Stimulated activated CD8-positive, alpha-beta memory T cell treated with anti-CD3 and anti-CD28 coated beads, Interleukin-15, amount 100 ng/mL, for 24 hours (primary cell): ENCODE results near the gene C4orf17.

Experiments
- DNase-seq: peaks from one replicate; pipeline ENCODE4 v3.0.0-alpha.2; 2020; ENCODE audit warnings: low read depth

Gene C4orf17

DNA sequence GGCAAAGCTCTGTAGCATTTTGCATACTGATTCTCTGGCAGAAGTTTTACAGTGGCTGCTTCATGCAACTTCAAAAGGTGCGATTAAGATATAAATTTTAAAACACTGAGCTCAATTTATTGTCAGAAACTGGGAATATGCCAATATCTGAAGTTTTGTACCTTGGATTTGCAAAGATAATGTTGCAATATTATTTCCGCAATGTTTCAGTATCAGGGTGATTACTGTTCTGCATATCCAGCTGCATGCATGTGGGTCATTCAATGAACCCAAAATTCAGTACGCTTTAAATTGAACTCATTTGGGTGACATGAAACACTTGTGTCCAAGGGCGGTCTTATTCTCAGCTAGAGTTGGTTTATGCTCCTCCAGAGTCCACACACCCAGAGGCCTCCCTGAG lies 26.9 kb downstream of the C4orf17 start:
- DNase-seq, result no peak

DNA sequence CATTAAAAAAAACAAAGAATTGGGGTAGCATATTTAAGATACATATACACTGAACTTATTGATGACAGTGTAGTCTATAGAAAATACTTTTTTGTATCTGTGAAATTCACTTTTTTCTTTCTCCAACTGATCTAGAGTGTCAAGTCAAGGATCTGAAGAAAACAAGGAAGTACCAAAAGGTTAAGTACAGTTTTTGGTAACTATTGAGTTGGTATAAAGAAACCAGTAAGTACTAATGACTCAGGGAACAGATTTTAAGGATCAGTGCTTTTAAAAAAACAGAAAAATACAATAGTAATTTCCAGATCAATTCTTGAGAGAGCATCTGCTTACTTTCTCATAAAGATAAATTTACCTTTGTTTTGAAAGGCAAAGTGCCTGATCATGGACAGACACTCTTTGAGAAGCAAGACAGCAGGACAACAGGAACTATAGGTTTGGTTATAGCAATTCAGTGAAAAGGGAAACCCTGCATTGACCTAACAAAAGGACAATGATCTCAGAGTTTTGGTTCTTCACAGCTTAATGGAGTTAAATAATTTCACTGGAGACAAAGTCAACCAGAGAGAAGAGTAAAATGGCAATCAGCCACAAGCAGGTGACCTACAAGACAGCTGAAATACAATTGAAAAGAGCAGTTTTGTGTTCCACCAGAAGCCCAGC lies 29.6 kb downstream of the C4orf17 start:
- no peak for DNase-seq

DNA sequence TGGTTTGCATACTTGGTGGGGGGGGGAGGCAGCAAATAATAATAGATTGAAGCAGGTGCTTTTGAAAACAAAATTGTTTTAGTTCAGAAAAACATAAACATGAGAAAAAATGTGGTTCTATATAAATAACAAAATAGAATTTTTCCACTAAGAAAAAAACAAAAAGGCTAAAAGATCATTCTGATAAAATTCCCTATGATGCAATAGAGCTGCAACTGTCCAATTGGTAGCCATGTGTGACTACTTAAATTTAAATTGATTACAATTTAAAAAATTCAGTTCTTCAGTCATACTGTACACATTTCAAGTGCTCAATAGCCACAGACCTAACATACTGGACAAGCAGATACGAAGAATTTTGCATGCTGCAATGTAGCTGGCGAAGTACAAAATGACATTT lies 42.1 kb downstream of the C4orf17 start:
- no peak for DNase-seq

DNA sequence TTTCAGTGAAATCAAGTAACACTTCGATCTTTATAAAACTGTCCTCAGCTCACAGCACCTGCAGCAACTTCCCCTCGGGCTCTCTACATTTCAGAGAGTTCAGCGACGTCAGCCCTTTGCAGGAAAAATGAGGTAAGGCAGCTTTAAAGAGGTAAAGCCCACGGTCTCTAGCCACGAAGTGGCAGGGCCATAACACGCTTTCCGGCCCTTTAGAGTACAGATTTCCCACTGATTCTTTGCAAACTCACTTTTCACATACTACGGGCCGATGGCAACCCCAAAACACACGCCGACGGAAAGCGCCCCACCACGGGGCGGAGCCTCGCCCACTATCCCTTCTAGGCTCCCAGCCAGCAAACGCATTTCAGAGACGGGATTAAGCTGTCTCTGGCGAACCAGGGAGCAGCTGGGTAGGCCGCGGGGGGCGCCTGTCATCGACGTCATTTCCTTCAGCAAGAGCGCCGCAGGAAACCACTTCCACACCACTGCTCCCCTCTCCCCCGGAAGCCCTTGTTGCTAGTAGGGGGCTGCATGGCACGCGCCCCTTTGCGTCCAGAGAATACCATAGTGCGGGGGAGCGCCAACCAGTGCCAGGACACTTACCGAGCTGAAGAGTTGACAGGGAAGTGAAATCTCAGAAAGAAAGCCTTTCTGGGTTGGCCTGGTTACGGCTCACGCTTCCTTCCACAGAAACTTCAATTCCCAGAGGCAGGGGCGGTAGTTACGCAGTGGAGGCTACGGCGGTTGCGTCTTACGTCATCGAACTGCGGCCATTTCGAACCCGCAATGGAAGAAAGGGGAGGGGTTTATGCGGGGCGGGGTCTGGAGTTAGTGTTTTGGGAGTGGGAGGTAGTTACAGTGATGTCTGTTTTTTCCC lies 52.7 kb downstream of the C4orf17 start, which contains the start of gene TRMT10A:
TRMT10A (minus strand) TSS at position 730 of the 877 bp plus-strand sequence. CDS start 4,701 bp downstream, outside the sequence.
- DNase-seq, result peak; percentile 87

DNA sequence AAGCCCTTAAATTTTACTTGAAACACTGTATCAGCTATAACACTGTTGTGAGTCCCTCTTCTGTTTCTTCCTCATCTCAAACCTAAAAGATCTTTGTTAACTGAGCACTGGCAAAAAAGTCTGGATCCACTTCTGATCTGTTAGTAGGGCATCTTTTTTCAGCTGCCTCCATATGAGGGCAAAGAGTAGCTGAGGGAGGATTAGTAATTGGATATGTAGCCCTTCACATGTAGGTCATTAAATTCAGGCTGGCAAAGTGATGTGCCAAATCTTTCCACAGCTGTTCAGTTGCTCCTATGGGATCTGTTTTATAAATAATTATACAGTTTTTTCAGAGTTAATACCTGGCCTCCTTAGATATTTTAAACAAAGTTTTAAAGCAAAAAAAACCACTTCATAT lies 54.1 kb downstream of the C4orf17 start:
- no peak for DNase-seq

DNA sequence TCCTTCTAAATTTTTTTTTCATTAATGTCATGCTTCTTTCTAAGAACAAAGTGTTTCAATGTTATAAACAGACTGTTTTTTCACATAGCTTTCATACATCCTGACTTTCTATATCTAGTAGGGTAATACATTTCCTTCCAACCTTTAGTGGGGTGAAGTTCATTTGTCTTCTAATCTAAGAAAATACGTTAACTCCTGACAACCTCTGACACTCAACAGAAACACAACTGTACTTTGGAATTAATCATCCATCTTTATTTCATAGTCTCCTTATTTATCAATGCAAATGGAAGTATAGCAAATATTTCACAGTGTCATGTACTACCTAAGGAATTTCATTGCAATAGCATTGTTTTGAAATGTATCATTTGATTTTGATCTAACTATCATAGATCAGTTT lies 61.1 kb downstream of the C4orf17 start:
- no peak for DNase-seq

DNA sequence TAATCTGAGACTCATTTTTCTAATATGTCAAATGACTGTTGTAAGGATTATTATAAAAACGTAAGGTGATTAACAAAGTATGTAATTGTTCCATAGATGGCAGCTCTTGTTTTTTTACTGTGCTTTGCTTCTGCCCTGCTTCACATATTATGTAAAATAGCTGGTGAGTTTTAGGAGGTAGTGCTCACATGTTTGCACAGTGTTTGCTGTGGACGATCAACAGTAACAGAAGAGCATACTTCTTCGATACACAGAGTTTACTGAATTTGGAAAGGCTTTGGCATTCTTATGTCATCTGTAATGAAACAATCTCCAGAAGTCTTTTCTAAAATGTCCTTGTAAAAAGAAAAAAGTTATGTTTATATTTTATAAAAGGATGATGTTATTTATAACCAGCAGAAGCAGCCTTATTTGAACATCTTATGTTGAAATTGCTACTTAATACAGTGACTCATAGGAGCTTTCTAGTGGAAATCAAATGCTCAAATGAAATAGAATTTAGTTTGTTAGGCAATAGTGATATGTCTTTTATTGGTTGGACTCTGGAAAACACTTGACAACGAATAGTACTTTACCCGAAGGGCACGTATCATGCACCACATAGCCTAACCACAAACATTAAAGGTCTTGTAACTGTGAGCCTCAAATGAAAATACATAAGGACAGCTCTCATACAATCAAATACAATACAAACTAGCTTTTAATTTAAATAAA lies 61.9 kb downstream of the C4orf17 start:
- DNase-seq, result no peak

DNA sequence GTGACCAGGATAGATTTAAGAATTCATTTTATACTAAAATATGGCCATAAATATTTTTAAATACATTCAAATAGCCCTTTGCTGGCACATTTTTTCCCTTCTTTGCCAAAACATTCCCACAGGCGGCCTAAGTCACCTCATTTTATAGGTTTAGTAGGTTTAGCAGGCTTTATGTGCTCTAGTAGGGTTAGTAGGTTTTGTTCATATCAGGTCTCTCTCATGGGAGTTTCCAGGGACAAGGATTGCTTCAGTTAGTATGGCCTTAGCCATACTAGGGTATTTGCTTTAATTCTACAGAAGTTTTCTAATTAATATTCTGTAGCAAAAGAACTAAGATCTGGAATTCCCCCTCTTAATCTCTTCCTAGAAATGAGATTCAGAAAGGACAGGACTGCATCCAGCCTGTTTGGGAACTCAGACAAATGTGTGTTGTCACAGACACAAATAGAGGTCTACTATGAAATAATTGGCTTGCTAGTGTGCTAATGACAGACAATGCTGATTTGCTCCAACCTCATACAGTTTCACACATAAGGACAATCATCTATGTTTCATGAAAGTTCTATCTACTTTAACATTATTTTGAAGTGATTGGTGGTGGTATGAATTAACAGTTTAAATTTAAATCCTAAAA lies 63.0 kb downstream of the C4orf17 start:
- no peak for DNase-seq

DNA sequence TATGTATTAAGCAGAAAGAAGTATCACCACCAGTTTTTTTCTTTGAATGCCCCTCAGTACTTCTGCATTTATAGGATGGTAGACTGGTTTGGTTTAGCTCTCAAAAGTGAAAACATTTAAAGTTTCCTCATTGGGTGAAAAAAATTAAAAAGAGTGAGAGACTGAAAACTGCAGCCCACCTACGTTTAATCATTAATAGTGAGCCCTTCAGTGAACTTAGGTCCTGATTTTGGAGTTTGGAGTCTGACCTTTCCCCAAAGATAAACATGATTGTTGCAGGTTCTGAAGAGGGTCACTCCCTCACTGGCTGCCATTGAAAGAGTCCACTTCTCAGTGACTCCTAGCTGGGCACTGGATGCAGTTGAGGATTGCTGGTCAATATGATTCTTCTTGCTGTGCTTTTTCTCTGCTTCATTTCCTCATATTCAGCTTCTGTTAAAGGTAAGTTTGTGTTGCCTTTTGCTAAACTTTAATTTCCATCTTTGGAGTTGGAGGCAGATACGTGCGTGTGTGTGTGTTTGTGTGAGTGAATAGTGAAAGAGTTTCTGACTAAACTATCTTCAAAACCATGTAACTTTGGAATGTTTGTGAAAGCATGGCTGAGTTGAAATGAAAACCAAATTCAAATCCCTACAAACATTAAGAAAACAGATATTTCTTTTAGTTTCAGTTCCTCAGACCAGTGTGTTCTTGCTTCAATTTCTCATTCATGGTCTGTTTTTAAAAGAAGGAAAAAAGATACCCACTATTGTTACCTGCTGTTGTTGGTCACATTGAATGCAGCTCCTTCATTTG lies 63.9 kb downstream of the C4orf17 start, which contains the start of gene MTTP:
MTTP (plus strand) TSS at position 295 of the 795 bp plus-strand sequence; CDS start at position 381, 86 bp downstream.
- DNase-seq, result no peak

DNA sequence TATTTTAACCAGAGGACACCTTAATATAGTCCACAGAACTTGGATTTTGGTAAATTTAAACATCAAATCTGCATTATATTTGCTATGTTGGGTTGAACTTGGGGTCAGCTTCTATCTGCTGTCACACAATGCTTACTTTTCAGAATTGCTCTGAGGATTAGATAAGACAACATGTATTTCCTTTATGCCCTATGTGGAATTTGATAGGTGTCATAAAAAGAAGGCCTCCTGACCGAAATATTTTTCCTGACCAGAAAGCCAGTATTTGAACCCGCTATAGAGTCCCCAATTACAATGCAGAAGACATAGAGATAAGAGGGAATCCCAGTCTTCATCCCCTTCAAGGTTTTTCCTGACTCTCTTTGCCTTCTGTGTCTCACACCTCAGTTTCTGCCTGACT lies 67.9 kb downstream of the C4orf17 start:
- DNase-seq, result no peak

DNA sequence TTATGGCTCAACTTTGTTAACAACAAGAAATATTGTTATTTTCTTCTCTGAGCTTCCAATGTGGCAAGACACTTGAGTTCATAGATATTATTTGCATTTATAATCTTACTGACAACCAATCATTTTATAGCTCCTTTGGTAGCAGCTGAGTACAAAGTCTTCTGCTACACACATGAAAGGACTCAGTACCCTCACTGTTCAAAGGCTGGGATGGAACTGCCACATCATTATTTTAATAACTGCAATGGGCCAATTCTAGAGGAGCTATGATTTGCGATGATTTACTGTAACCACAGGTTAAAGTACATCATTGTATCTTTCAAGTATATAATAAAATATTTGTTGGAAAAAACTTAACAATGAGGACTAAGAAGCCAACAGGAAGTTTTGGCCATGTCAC lies 74.7 kb downstream of the C4orf17 start:
- DNase-seq, result no peak

DNA sequence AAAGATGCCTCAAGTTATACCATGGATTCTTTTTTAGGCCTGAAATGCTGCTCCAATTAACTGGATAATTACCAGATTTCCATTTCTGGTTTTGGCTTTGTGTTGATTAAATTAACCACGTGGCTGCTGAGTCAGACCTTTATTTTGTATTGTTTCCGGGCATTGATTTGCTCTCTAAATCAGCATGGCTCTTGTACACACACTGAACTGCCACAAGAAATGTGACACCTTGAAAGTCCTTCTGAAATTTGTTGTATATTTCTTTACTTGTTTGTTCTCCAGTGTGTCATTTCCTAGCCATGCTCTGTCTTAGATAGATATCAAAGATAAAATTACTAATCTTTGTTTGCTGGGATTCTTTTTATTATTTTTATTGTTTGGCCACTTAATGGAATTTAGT lies 75.5 kb downstream of the C4orf17 start:
- DNase-seq, result no peak

DNA sequence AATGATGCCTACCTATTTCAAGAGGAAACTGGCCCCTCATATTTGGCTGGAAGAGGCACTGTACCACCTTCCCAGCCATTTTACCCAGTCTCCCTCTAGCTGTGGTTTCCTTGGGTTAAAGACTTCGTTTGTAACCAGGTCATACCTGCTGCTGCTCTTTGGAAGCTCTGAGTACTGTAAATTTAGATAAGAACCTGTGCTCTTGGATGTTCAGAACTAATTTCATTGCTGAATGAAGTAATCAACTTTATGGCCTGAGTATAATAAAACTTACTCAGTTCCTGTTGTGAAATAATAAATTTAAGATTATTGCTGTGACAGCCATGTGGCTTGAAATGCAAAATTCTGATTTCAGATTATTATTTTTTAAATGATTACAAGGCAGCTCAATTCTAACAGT lies 76.0 kb downstream of the C4orf17 start:
- DNase-seq, result no peak

DNA sequence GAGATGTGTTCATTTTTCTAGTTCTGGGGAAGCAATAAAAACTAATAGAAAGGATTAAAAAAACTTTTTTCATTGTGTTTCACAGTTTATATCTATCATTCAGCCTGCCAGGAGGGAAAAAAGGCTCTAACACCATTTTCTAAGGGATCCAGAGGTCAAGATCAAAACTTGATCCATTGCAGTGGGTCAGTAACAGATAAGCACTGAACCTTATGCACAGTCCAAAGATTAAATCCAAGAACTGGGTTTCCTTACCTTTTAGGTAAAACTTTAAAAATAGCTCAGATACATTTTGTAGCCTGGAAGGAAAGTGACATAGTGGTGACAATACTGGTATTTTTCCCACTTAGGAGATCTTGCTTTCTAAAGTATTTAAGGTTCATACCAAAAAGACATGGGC lies 76.5 kb downstream of the C4orf17 start:
- no peak for DNase-seq

DNA sequence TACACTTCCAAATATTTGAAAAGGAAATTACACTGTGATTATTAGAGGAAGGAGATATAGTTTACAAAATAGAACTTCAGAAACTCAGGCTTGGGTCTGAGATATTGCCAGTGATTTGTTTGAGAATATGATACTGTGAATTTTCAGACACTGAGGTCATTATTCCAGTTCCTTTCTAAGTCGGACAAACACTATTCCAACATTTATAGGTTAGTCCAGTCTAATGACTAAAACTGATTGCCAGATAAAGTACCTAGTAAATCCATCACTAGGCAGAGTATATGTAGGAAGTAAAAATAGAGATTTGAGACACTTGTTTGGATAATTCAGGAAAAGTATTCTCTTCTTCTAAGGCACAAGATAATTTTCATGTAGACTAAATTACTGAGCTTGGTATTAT lies 77.0 kb downstream of the C4orf17 start:
- DNase-seq, result no peak

DNA sequence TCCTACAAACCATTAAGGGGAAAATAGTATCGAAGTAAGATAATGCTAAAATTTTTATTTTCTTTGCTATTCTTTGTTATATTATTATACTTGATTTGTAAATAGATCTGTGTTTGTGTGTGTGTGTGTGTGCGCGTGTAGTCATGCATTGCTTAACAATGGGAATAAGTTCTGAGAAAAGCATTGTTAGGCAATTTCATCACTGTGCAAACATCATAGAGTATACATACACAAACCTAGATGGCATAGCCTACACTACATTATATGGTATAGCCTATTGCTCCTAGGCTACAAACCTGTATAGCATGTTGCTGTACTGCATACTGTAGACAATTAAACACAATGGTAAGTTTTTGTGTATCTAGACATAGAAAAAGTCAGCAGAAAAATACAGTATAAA lies 80.9 kb downstream of the C4orf17 start:
- DNase-seq, result no peak
